ENCODE results near the gene KCNQ1OT1.

KCNQ1OT1 gene

DNA sequence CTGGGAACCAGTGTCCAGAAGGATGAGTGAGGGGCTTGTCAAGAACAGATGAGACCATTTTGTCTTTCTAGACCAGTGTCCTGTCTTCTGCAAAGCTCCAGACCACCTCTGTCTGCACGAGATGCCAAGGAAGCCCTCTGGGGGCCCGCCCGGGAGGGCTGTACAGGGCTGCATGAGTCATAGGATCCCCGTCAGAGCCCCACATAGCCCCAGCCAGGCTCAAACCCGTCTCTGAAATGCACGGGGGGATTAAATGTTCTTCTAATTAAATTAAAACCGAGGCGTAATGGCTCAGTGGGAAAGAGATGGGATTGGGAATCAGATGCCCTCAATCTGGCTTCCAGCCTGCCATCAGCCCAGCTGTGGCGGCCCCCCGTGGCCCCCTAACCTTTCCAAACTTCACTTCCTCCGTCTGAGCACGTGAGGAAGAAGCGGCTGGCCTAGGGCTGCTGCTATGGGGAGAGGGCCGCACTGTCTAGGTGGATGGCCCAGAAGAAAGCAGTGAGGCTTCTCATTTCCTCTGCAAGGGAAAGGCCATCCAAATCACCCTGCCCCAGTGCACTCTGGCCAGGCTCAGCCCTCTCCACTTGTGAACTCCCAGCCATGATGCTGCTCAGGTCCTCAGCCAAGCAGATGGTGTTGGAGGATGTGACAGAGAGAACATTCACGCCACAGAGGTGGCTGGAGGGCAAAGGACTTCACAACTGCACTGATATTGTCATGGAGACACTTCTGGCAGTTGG, 32.8 kb downstream of the KCNQ1OT1 start:
- TF ChIP-seq, protein P1, sequence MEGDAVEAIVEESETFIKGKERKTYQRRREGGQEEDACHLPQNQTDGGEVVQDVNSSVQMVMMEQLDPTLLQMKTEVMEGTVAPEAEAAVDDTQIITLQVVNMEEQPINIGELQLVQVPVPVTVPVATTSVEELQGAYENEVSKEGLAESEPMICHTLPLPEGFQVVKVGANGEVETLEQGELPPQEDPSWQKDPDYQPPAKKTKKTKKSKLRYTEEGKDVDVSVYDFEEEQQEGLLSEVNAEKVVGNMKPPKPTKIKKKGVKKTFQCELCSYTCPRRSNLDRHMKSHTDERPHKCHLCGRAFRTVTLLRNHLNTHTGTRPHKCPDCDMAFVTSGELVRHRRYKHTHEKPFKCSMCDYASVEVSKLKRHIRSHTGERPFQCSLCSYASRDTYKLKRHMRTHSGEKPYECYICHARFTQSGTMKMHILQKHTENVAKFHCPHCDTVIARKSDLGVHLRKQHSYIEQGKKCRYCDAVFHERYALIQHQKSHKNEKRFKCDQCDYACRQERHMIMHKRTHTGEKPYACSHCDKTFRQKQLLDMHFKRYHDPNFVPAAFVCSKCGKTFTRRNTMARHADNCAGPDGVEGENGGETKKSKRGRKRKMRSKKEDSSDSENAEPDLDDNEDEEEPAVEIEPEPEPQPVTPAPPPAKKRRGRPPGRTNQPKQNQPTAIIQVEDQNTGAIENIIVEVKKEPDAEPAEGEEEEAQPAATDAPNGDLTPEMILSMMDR (IDR thresholded peaks at IDR 0.05; ENCODE audit: low read depth, low read length), result no peak
- DNase-seq (ENCODE audit: extremely low read depth, low read depth), result no peak

DNA sequence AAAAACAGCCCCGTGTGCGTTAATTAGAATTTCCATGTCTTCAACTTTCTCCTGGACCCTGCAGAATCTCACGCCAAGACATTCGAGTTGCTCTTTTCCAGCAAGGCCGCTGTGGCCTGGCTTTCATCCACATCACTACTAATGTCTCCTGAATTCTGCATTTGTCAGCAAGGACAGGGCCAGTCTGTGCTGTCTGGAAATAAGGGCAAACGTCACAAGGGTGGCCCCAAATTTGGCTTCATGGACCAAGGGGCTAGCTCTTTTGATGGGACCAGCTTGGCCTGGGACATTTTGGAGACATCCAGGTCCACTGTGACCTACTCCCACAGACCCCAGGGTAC, 33.4 kb downstream of the KCNQ1OT1 start:
- no peak for DNase-seq (ENCODE audit: extremely low read depth, low read depth)
- TF ChIP-seq, protein P1 (IDR thresholded peaks at IDR 0.05; ENCODE audit: low read depth, low read length), result no peak

DNA sequence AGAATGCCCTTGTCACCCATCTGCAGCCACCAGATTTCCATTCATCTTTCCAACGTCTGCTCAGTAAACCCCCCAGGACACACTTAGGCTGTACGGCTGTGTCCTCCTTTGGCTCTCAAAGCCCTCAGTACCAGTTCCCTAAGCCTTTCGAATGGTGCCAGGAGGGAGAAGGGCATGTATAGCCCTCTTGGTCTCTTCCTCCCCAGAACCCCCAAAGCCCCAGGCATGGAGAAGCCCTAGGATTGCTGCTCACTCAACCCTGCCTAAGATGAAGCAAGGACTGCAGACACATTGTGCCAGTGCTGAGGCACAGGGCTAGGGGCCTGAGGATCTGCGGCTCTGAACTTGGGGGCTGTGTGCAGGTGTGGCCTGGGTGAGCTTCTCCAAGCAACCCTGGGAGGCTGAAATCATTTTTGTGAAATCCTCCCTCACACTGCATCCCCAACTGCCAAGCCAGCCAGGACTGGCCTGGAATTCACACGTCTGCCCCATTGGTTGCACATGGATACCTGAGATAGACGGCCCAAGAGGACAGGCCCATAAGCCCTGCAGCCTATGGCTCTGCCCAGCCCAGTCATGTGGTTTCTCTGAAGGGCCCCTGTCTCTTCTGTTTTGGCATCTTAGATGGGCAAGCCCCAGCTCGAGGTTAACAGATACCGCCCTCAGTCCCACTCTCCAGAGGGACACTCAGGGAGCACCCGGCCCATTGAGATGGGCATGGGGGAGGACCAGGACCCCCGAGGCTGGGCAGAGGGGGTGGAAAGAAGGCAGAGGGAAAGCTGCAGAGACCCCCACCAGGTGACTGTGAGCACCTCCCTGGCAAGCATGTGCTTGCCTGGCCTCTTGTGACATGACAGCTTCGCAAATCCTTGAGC, 34.0 kb downstream of the KCNQ1OT1 start:
- no peak for DNase-seq (ENCODE audit: extremely low read depth, low read depth)
- TF ChIP-seq, protein P1 (IDR thresholded peaks at IDR 0.05; ENCODE audit: low read depth, low read length), result no peak

- TF ChIP-seq, protein P1 (IDR thresholded peaks at IDR 0.05; ENCODE audit: low read depth, low read length), result no peak
- no peak for DNase-seq (ENCODE audit: extremely low read depth, low read depth)
Measured at GRCh38 chr11:2664791-2665525, 34.8 kb downstream of the KCNQ1OT1 start.

- DNase-seq (ENCODE audit: extremely low read depth, low read depth), result no peak
- TF ChIP-seq, protein P1 (IDR thresholded peaks at IDR 0.05; ENCODE audit: low read depth, low read length), result no peak
Measured at GRCh38 chr11:2664376-2664775, 35.4 kb downstream of the KCNQ1OT1 start.

- TF ChIP-seq, protein P1 (IDR thresholded peaks at IDR 0.05; ENCODE audit: low read depth, low read length), result no peak
Measured at GRCh38 chr11:2663915-2664314, 35.9 kb downstream of the KCNQ1OT1 start.

More at GRCh38 chr11:2663915-2664314, 35.9 kb downstream of the KCNQ1OT1 start:
- no peak for DNase-seq (ENCODE audit: extremely low read depth, low read depth)

All from AG09319 (cell line).